Panc1 (cell line): ENCODE data around the gene APEH. TPM values are rescaled to one million over a fixed set of nuclear protein-coding genes. Genes with fewer than 3 reads are reported as not detected.

ENCODE experiments used
- ATAC-seq: fragments of 200-7000 bp; cut with Tn5 transposase; 2 replicates; pipeline ENCODE4 v1.9.1; 2020; ENCODE audit warnings: mild to moderate bottlenecking, moderate library complexity
- BruUV-seq: library from RNA; stranded (reverse); fragments of 400-500 nt; replicated peaks from 2 replicates; lab custom pipeline; 2021; lab: Mats Ljungman, UMichigan
- CTCF ChIA-PET: fragments of 300-600 bp; sonication (Branson Sonifier 250); formaldehyde crosslinking; loops from one replicate; lab custom pipeline; 2022; ENCODE audit warnings: antibody characterized with exemption; lab: Charles Lee
- POLR2A ChIA-PET: fragments of 300-600 bp; sonication (Branson Sonifier 250); formaldehyde crosslinking; loops from one replicate; lab custom pipeline; 2022; ENCODE audit warnings: antibody characterized with exemption; lab: Charles Lee
- DNase-seq: peaks from one replicate; pipeline ENCODE4 v3.0.0-alpha.2; 2010; ENCODE audit warnings: low read depth, low spot score
- H3K27ac ChIP-seq: 2 replicates; pipeline ENCODE4 v1.5.1; 2011; ENCODE audit warnings: mild to moderate bottlenecking, low read length, inconsistent platforms
- H3K27me3 ChIP-seq: fragments of 200-500 bp; sonication (Bioruptor generic); 2 replicates; pipeline ENCODE4 v1.6.0; 2014; ENCODE audit warnings: low read length, inconsistent platforms; ENCODE audit not compliant: control insufficient read depth, insufficient read depth
- H3K36me3 ChIP-seq: fragments of 200-500 bp; sonication (Bioruptor generic); 2 replicates; pipeline ENCODE4 v1.5.1; 2014; ENCODE audit warnings: inconsistent platforms, mild to moderate bottlenecking, low read length, moderate library complexity; ENCODE audit not compliant: control insufficient read depth, insufficient read depth
- H3K4me1 ChIP-seq: 2 replicates; pipeline ENCODE4 v1.5.1; 2011; ENCODE audit warnings: inconsistent platforms, mild to moderate bottlenecking, low read length, moderate library complexity; ENCODE audit not compliant: control insufficient read depth, insufficient read depth
- H3K4me3 ChIP-seq, 2 experiments: 2 replicates each; pipeline ENCODE4 v1.5.1; 2011 to 2012; ENCODE audit warnings: low read depth in 2 of 2, low read length in 2 of 2, mild to moderate bottlenecking in 2 of 2, inconsistent platforms in 1 of 2, moderate library complexity in 1 of 2
- H3K9me3 ChIP-seq: fragments of 200-500 bp; sonication (Bioruptor generic); 2 replicates; pipeline ENCODE4 v1.5.1; 2014; ENCODE audit warnings: low read depth, mild to moderate bottlenecking, inconsistent platforms, low read length, moderate library complexity; ENCODE audit not compliant: control insufficient read depth, insufficient read depth
- CTCF ChIP-seq: fragments of 450-650 bp; IDR thresholded peaks from 2 replicates; pipeline ENCODE4 v1.5.1; 2017; ENCODE audit warnings: mild to moderate bottlenecking
- POLR2AphosphoS5 ChIP-seq: IDR thresholded peaks from 2 replicates; pipeline ENCODE4 v1.6.1; 2012; ENCODE audit warnings: mild to moderate bottlenecking, low read depth, low read length, moderate library complexity
- SIN3A ChIP-seq: IDR thresholded peaks from 2 replicates; pipeline ENCODE4 v1.6.1; 2012; ENCODE audit warnings: low read depth, mild to moderate bottlenecking, low read length, moderate library complexity, borderline replicate concordance; ENCODE audit not compliant: insufficient read depth
- TCF7L2 ChIP-seq: IDR thresholded peaks from 2 replicates; pipeline ENCODE4 v1.6.1; 2011; ENCODE audit warnings: mild to moderate bottlenecking, low read depth, low read length, inconsistent platforms
- in situ Hi-C: cut with HindIII; loops from 2 replicates; pipeline ENCODE4 v1.10.0; 2016; ENCODE audit warnings: low sequenced_read_pairs, low pct_unique_long_range_greater_than_20kb
- intact Hi-C: fragments of 100-400 bp; cut with micrococcal nuclease; formaldehyde crosslinking; loops from one replicate; pipeline ENCODE4 v1.10.0; 2022; ENCODE audit not compliant: unreplicated experiment
- total RNA-seq: library from RNA; stranded (reverse); gene quantifications from one replicate; pipeline ENCODE4 v1.2.1, GENCODE V29; 2021; ENCODE audit not compliant: unreplicated experiment
- TF ChIP-seq, protein P1 (sequence below), 2 experiments: IDR thresholded peaks; 2 replicates each; pipeline ENCODE4 v1.6.1; 2011 to 2012; ENCODE audit warnings: low read depth in 2 of 2, control low read depth in 1 of 2, low read length in 1 of 2, mild to moderate bottlenecking in 1 of 2, moderate library complexity in 1 of 2; ENCODE audit not compliant: insufficient read depth in 1 of 2

The APEH gene
- total RNA-seq, 1 experiment from 2014 or later: 131 TPM

GRCh38 chr3:49701388-49702077 lies 27.4 kb downstream of the APEH start:
- Histone ChIP-seq H3K4me1 (no peaks in the 10 kb centered on the region), H3K4me3 (no peak overlapping the region), H3K27ac (no peak overlapping the region), H3K36me3 (no peaks in the 10 kb centered on the region), H3K27me3 (no peaks in the 10 kb centered on the region), H3K9me3 (no peaks in the 10 kb centered on the region)
- ATAC-seq (no peak), DNase-seq (no peak)
- TF ChIP-seq CTCF (peak; percentile 61), SIN3A (no peak)
- CTCF ChIA-PET: interaction anchor here (0.6 to 1.1 kb wide), 3 partner anchors 85 to 162 kb away, joined by 3 to 6 read pairs (median 4); partner anchors contain the start of gene IP6K1
- BruUV-seq: no TSS peak
- in situ Hi-C loops: no loop called here
- intact Hi-C loops: no loop called here
- POLR2A ChIA-PET: no interaction called here

DNA sequence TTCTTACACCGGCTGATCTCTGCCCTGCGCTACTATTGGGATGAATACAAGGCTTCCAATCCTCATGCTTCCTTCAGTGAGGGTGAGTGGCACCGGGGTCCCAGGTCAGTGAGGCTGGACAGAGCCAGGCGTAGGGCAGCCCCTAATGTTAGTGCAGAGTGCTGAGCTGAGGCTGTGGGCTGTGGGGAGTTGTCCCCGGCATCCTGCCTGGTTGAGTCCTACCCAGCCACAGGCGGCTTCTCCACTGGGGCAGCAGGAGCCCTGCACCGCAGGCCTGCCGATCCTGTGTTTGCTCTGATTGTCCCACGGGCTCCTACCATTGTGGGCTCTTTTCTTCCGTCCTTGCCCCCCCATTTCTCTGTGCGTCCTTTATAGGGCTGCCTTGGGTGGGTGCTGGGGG lies 28.5 kb downstream of the APEH start:
- POLR2A ChIA-PET: no interaction called here
- TF ChIP-seq POLR2AphosphoS5: no peak
- no peak for TF ChIP-seq TCF7L2
- TF ChIP-seq CTCF: no peak
- no peak for TF ChIP-seq SIN3A
- TF ChIP-seq, protein P1, sequence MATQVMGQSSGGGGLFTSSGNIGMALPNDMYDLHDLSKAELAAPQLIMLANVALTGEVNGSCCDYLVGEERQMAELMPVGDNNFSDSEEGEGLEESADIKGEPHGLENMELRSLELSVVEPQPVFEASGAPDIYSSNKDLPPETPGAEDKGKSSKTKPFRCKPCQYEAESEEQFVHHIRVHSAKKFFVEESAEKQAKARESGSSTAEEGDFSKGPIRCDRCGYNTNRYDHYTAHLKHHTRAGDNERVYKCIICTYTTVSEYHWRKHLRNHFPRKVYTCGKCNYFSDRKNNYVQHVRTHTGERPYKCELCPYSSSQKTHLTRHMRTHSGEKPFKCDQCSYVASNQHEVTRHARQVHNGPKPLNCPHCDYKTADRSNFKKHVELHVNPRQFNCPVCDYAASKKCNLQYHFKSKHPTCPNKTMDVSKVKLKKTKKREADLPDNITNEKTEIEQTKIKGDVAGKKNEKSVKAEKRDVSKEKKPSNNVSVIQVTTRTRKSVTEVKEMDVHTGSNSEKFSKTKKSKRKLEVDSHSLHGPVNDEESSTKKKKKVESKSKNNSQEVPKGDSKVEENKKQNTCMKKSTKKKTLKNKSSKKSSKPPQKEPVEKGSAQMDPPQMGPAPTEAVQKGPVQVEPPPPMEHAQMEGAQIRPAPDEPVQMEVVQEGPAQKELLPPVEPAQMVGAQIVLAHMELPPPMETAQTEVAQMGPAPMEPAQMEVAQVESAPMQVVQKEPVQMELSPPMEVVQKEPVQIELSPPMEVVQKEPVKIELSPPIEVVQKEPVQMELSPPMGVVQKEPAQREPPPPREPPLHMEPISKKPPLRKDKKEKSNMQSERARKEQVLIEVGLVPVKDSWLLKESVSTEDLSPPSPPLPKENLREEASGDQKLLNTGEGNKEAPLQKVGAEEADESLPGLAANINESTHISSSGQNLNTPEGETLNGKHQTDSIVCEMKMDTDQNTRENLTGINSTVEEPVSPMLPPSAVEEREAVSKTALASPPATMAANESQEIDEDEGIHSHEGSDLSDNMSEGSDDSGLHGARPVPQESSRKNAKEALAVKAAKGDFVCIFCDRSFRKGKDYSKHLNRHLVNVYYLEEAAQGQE (IDR thresholded peaks at IDR 0.05; ENCODE audit: insufficient read depth in 1 of 2, low read depth in 2 of 2, low read length in 1 of 2): no peak
- in situ Hi-C loops (no loop called here), intact Hi-C loops (no loop called here)
- CTCF ChIA-PET: no interaction called here
- ATAC-seq (no peak), DNase-seq (no peak)
- Histone ChIP-seq H3K27ac (no peak overlapping the region), H3K9me3 (no peaks in the 10 kb centered on the region), H3K4me1 (no peaks in the 10 kb centered on the region), H3K4me3 (no peak overlapping the region), H3K27me3 (no peaks in the 10 kb centered on the region), H3K36me3 (no peaks in the 10 kb centered on the region)
- BruUV-seq: no TSS peak
